ENCODE measurements around the gene CDK8.

CDK8 gene

DNA sequence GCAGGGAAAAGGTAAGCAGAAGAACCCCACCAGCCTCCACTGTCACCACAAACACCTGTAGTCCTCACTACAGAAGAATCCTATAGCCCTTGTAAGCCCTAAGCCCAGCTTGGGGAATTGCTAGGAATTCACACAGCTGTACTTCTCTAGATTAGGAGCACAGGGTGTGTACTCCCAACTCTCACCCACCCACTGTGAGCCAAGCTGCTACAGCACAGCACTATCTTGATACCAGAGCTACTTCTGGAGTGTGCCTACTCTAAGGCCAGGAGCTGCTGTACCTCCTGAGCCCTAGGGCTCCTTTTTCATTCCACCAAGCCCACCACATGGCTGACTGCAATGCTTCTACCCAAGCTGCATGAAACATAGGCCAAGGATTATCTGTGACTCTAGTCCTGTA, 181.2 kb downstream of the CDK8 start:
- Histone ChIP-seq H3K9ac (ENCODE audit: low read length in 2 of 2) (no peak overlapping the region), H3K27ac (ENCODE audit: low read length) (no peak overlapping the region), H3K27me3 (ENCODE audit: control insufficient read depth in 1 of 2, insufficient read depth in 2 of 2, low read length in 2 of 2) (no peaks in the 10 kb centered on the region), H3K4me3 (ENCODE audit: low read length in 2 of 2) (peak overlapping the region in 1 of 2 donors; percentile 8), H3K4me1 (ENCODE audit: control insufficient read depth, insufficient read depth, low read length) (peaks cover 10% of the 10 kb centered on the region), H3K9me3 (ENCODE audit: control insufficient read depth in 2 of 2, low read length in 2 of 2) (peaks cover 5 to 20% of the 10 kb centered on the region in 2 donors), H3K36me3 (ENCODE audit: control insufficient read depth in 2 of 2, insufficient read depth in 2 of 2, low read length in 2 of 2) (no peaks in the 10 kb centered on the region)

DNA sequence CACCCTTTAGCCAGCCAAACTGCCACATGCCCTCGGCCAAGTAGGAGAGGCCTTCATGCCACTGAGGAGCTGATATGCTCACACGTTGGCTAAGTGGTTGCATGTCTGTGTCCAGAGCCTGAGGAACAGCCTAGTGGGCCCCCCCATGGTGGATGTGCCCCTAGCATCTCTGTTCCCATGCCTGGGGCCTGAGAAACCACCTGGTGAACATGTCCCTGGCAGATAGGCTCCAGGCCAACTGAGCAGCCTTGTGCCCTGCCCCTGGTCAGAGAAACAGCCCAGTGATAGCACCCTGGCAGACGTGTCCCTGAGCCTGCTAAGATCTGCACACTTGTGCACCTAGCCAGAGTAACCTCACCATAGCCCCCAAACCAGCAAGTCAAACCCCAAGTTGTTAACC, 181.7 kb downstream of the CDK8 start:
- Histone ChIP-seq H3K4me3 (ENCODE audit: low read length in 2 of 2) (peak overlapping the region; percentile 1 to 8), H3K36me3 (ENCODE audit: control insufficient read depth in 2 of 2, insufficient read depth in 2 of 2, low read length in 2 of 2) (no peaks in the 10 kb centered on the region), H3K27me3 (ENCODE audit: control insufficient read depth in 1 of 2, insufficient read depth in 2 of 2, low read length in 2 of 2) (no peaks in the 10 kb centered on the region), H3K9me3 (ENCODE audit: control insufficient read depth in 2 of 2, low read length in 2 of 2) (peaks cover 5 to 20% of the 10 kb centered on the region in 2 donors), H3K9ac (ENCODE audit: low read length in 2 of 2) (no peak overlapping the region), H3K27ac (ENCODE audit: low read length) (no peak overlapping the region), H3K4me1 (ENCODE audit: control insufficient read depth, insufficient read depth, low read length) (peaks cover 7% of the 10 kb centered on the region)

DNA sequence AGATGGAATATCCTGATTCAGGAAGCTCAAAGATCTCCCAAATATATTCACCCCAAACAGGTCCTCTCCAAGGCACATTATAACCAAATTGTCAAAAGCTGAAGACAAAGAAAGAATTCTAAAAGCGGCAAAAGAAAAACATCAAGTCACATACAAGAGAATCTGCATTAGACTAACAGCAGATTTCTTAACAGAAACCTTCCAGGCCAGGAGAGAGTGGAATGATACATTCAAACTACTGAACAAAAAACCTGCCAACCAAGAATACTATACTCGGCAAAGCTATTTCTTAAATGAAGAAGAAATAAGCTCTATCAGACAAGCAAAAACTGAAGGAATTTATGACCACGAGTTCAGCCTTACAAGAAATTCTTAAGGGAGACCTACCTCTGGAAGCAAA, 183.0 kb downstream of the CDK8 start:
- no peak overlapping the region for H3K27ac ChIP-seq (ENCODE audit: low read length)
- H3K9me3 ChIP-seq (ENCODE audit: control insufficient read depth in 2 of 2, low read length in 2 of 2), result peaks cover 5 to 20% of the 10 kb centered on the region in 2 donors
- no peaks in the 10 kb centered on the region for H3K27me3 ChIP-seq (ENCODE audit: control insufficient read depth in 1 of 2, insufficient read depth in 2 of 2, low read length in 2 of 2)

DNA sequence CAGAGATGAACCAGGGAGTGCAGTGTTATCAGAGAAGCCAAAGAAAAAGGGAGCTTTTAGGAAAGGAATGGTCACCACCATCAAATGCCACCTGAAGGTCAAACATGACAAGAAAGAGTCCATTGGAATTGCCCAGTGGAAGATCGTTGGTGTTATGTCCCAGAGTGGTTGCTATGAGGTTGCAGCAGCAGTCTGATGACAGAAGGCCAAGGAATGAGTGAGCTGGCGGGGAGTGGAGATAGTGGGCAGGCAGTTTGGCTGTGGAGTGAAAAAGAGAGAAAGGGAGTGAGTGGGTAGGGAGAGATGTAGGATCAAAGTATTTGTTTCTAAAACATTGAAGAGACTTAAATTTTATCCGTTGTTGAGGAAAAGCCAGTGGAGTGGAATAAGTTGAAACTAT, 186.2 kb downstream of the CDK8 start:
- peaks cover 5 to 20% of the 10 kb centered on the region in 2 donors for H3K9me3 ChIP-seq (ENCODE audit: control insufficient read depth in 2 of 2, low read length in 2 of 2)
- H3K27me3 ChIP-seq (ENCODE audit: control insufficient read depth in 1 of 2, insufficient read depth in 2 of 2, low read length in 2 of 2), result no peaks in the 10 kb centered on the region
- no peak overlapping the region for H3K9ac ChIP-seq (ENCODE audit: low read length in 2 of 2)
- no peak overlapping the region for H3K27ac ChIP-seq (ENCODE audit: low read length)
- no peak overlapping the region for H3K4me3 ChIP-seq (ENCODE audit: low read length in 2 of 2)
- no peaks in the 10 kb centered on the region for H3K36me3 ChIP-seq (ENCODE audit: control insufficient read depth in 2 of 2, insufficient read depth in 2 of 2, low read length in 2 of 2)
- H3K4me1 ChIP-seq (ENCODE audit: control insufficient read depth, insufficient read depth, low read length), result peaks cover 8% of the 10 kb centered on the region

More for the DNA sequence above, 183.0 kb downstream of the CDK8 start:
- Histone ChIP-seq H3K4me1 (ENCODE audit: control insufficient read depth, insufficient read depth, low read length) (no peaks in the 10 kb centered on the region), H3K36me3 (ENCODE audit: control insufficient read depth in 2 of 2, insufficient read depth in 2 of 2, low read length in 2 of 2) (no peaks in the 10 kb centered on the region), H3K9ac (ENCODE audit: low read length in 2 of 2) (no peak overlapping the region), H3K4me3 (ENCODE audit: low read length in 2 of 2) (no peak overlapping the region)

DNA sequence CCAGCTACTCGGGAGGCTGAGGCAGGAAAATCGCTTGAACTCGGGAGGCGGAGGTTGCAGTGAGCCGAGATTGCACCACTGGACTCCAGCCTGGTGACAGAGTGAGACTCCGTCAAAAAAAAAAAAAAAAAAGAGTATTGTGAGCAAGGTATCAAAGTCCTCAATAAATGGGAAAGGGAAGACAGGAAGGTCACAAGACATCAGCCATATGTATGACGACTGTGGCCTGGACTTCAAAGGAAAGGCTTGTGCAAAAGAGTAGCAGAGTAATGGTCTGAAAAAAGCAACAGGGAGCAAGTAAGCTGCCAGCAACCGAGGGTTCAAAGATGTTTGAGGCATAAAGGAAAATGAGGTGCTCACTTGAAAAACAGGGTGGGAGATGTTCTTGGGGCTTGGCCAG, 187.5 kb downstream of the CDK8 start:
- Histone ChIP-seq H3K27me3 (ENCODE audit: control insufficient read depth in 1 of 2, insufficient read depth in 2 of 2, low read length in 2 of 2) (no peaks in the 10 kb centered on the region), H3K4me1 (ENCODE audit: control insufficient read depth, insufficient read depth, low read length) (peaks cover 13% of the 10 kb centered on the region), H3K9me3 (ENCODE audit: control insufficient read depth in 2 of 2, low read length in 2 of 2) (peaks cover 0 to 12% of the 10 kb centered on the region in 2 donors), H3K4me3 (ENCODE audit: low read length in 2 of 2) (no peak overlapping the region), H3K36me3 (ENCODE audit: control insufficient read depth in 2 of 2, insufficient read depth in 2 of 2, low read length in 2 of 2) (no peaks in the 10 kb centered on the region), H3K9ac (ENCODE audit: low read length in 2 of 2) (no peak overlapping the region), H3K27ac (ENCODE audit: low read length) (no peak overlapping the region)

GRCh38 chr13:26442541-26442940, 188.6 kb downstream of the CDK8 start:
- Histone ChIP-seq H3K27me3 (ENCODE audit: control insufficient read depth in 1 of 2, insufficient read depth in 2 of 2, low read length in 2 of 2) (no peaks in the 10 kb centered on the region), H3K4me1 (ENCODE audit: control insufficient read depth, insufficient read depth, low read length) (peaks cover 13% of the 10 kb centered on the region), H3K36me3 (ENCODE audit: control insufficient read depth in 2 of 2, insufficient read depth in 2 of 2, low read length in 2 of 2) (no peaks in the 10 kb centered on the region), H3K9me3 (ENCODE audit: control insufficient read depth in 2 of 2, low read length in 2 of 2) (peaks cover 0 to under 1% of the 10 kb centered on the region in 2 donors), H3K27ac (ENCODE audit: low read length) (peak overlapping the region; percentile 78), H3K4me3 (ENCODE audit: low read length in 2 of 2) (no peak overlapping the region), H3K9ac (ENCODE audit: low read length in 2 of 2) (no peak overlapping the region)

GRCh38 chr13:26445092-26445491, 191.2 kb downstream of the CDK8 start:
- Histone ChIP-seq H3K4me3 (ENCODE audit: low read length in 2 of 2) (no peak overlapping the region), H3K36me3 (ENCODE audit: control insufficient read depth in 2 of 2, insufficient read depth in 2 of 2, low read length in 2 of 2) (no peaks in the 10 kb centered on the region), H3K4me1 (ENCODE audit: control insufficient read depth, insufficient read depth, low read length) (peaks cover 13% of the 10 kb centered on the region), H3K27me3 (ENCODE audit: control insufficient read depth in 1 of 2, insufficient read depth in 2 of 2, low read length in 2 of 2) (no peaks in the 10 kb centered on the region), H3K9ac (ENCODE audit: low read length in 2 of 2) (no peak overlapping the region), H3K27ac (ENCODE audit: low read length) (no peak overlapping the region), H3K9me3 (ENCODE audit: control insufficient read depth in 2 of 2, low read length in 2 of 2) (no peaks in the 10 kb centered on the region)

GRCh38 chr13:26446751-26447150, 192.8 kb downstream of the CDK8 start:
- H3K9me3 ChIP-seq (ENCODE audit: control insufficient read depth in 2 of 2, low read length in 2 of 2), result no peaks in the 10 kb centered on the region
- H3K36me3 ChIP-seq (ENCODE audit: control insufficient read depth in 2 of 2, insufficient read depth in 2 of 2, low read length in 2 of 2), result no peaks in the 10 kb centered on the region
- H3K27ac ChIP-seq (ENCODE audit: low read length), result no peak overlapping the region

GRCh38 chr13:26448032-26448431, 194.1 kb downstream of the CDK8 start:
- peaks cover 9% of the 10 kb centered on the region for H3K4me1 ChIP-seq (ENCODE audit: control insufficient read depth, insufficient read depth, low read length)
- H3K9ac ChIP-seq (ENCODE audit: low read length in 2 of 2), result no peak overlapping the region
- no peaks in the 10 kb centered on the region for H3K27me3 ChIP-seq (ENCODE audit: control insufficient read depth in 1 of 2, insufficient read depth in 2 of 2, low read length in 2 of 2)
- H3K27ac ChIP-seq (ENCODE audit: low read length), result no peak overlapping the region
- no peaks in the 10 kb centered on the region for H3K9me3 ChIP-seq (ENCODE audit: control insufficient read depth in 2 of 2, low read length in 2 of 2)
- H3K36me3 ChIP-seq (ENCODE audit: control insufficient read depth in 2 of 2, insufficient read depth in 2 of 2, low read length in 2 of 2), result no peaks in the 10 kb centered on the region
- H3K4me3 ChIP-seq (ENCODE audit: low read length in 2 of 2), result no peak overlapping the region

More at GRCh38 chr13:26446751-26447150, 192.8 kb downstream of the CDK8 start:
- H3K27me3 ChIP-seq (ENCODE audit: control insufficient read depth in 1 of 2, insufficient read depth in 2 of 2, low read length in 2 of 2), result no peaks in the 10 kb centered on the region
- H3K9ac ChIP-seq (ENCODE audit: low read length in 2 of 2), result no peak overlapping the region
- no peak overlapping the region for H3K4me3 ChIP-seq (ENCODE audit: low read length in 2 of 2)
- H3K4me1 ChIP-seq (ENCODE audit: control insufficient read depth, insufficient read depth, low read length), result peaks cover 13% of the 10 kb centered on the region

DNA sequence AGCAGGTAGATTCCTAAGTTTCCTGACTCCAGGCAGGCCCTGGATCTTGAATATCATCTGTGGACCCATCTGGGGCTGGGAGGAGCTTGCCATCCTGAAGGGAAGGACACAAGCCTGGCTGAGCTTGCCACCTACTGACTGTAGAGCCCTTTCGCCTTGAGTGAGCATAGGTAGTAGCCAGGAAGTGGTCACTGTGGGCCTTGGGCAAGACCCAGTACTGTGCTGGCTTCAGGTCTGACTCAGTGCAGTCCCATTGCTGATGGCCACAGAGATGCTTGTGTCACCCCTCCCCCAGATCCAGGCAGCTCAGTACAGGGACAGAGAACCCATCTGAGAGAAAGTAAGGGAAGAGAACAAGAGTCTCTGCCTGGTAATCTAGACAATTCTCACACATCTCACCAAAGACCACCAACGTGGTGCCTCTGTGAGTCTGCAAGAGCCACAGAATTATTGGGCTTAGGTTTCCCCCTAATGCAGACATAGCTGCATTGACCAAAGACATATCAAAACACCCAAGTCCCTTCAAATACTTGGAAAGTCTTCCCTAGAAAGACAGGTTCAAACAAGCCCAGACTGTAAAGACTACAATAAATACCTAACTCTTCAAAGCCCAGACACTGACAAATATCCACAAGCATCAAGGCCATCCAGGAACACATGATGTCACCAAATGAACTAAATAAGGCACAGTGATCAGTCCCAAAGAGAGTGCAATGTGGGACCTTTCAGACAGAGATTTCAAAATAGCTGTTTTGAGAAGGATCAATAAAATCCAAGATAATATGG, 195.3 kb downstream of the CDK8 start:
- Histone ChIP-seq H3K9me3 (ENCODE audit: control insufficient read depth in 2 of 2, low read length in 2 of 2) (no peaks in the 10 kb centered on the region), H3K9ac (ENCODE audit: low read length in 2 of 2) (no peak overlapping the region), H3K4me3 (ENCODE audit: low read length in 2 of 2) (no peak overlapping the region), H3K4me1 (ENCODE audit: control insufficient read depth, insufficient read depth, low read length) (peaks cover 4% of the 10 kb centered on the region), H3K36me3 (ENCODE audit: control insufficient read depth in 2 of 2, insufficient read depth in 2 of 2, low read length in 2 of 2) (no peaks in the 10 kb centered on the region), H3K27me3 (ENCODE audit: control insufficient read depth in 1 of 2, insufficient read depth in 2 of 2, low read length in 2 of 2) (no peaks in the 10 kb centered on the region), H3K27ac (ENCODE audit: low read length) (no peak overlapping the region)
